ENCODE results near the gene TSPAN32.

- TF ChIP-seq POLR2AphosphoS5 (IDR thresholded peaks at IDR 0.05; ENCODE audit: low read depth, low read length): no peak
- TF ChIP-seq POLR2A (IDR thresholded peaks at IDR 0.05; ENCODE audit: low read depth, low read length): no peak
These were observed 28.9 kb upstream of the TSPAN32 start for GRCh38 chr11:2272946-2273280.

Data from GM12892 (cell line).